Choroid plexus epithelial cell (primary cell): ENCODE results near the gene ANGPTL8.

Experiments used
- DNase-seq: peaks from one replicate; pipeline ENCODE4 v3.0.0-alpha.2; 2010; ENCODE audit warnings: low read depth
- H3K4me3 ChIP-seq: 2 replicates; pipeline ENCODE4 v1.5.1; 2011; ENCODE audit warnings: low read depth, mild to moderate bottlenecking, control low read depth, low read length, moderate library complexity
- CTCF ChIP-seq: conservative IDR thresholded peaks from 2 replicates; pipeline ENCODE4 v1.5.1; 2011; ENCODE audit warnings: low read depth, mild to moderate bottlenecking, control low read depth, inconsistent platforms, low read length, moderate library complexity

The ANGPTL8 gene

GRCh38 chr19:11194656-11195558, 44.5 kb upstream of the ANGPTL8 start:
- H3K4me3 ChIP-seq: peak overlapping the region; percentile 52
- peak; percentile 31 for DNase-seq
- no peak for TF ChIP-seq CTCF

DNA sequence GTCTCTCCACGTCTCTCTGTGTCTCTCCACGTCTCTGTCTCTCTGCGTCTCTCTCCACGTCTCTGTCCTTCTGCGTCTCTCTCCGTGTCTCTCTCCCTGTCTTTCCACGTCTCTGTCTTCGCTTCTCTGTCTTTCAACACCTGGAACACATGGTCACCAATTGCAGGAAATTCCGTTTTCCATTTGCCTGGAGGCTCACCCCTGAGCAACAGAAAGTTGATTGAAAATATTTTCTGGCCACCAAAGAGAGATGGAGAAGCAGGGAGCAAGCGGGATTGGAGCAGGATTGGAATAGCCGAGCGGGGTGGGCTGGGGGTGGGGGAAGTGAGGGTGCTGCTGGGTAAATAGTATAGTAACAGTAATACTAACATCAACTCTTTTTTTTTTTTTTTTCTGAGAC, 43.7 kb upstream of the ANGPTL8 start:
- peak overlapping the region; percentile 52 for H3K4me3 ChIP-seq

GRCh38 chr19:11196406-11197287, 42.8 kb upstream of the ANGPTL8 start:
- peak; percentile 34 for DNase-seq
- H3K4me3 ChIP-seq: peak overlapping the region; percentile 70
- TF ChIP-seq CTCF: no peak

More for the DNA sequence above, 43.7 kb upstream of the ANGPTL8 start:
- no peak for TF ChIP-seq CTCF
- DNase-seq: no peak

GRCh38 chr19:11197291-11198174, 41.9 kb upstream of the ANGPTL8 start, which contains the start of gene KANK2:
KANK2 (minus strand) TSS chr19:11197545; CDS start chr19:11194511, 3,034 bp downstream.
- DNase-seq: peak; percentile 77
- peak within 1 kb of the TSS; percentile 70 for H3K4me3 ChIP-seq
- TF ChIP-seq CTCF: no peak

- no peak for DNase-seq
- TF ChIP-seq CTCF: no peak
- no peak overlapping the region for H3K4me3 ChIP-seq
Observed at GRCh38 chr19:11198175-11198534, 41.3 kb upstream of the ANGPTL8 start.

DNA sequence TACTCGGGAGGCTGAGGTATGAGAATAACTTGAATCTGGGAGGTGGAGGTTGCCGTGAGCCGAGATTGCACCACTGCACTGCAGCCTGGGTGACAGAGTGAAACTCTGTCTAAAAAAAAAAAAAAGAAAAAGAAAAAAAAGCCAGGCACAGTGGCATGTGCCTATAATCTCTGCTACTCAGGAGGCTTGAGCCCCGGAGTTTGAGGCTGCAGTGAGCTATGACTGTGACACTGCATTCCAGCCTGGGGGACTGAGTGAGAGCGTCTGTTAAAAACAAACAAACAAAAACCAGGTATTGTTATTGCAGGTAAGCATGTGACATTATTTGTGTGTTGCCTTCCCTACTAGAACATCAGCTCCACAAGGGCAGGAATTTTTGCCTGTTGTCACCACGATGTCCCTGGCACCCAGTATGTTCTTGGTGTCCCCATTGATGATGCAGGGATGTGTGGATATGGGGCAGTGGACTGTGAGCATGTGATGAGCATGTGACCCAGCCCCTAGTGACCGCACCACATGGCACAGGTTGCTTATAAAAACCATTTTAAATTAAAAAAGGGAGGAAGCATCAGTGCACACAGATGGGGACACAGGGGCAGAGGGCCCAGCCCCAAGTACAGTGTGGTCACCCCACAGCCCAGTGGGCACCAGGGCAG, 40.5 kb upstream of the ANGPTL8 start:
- TF ChIP-seq CTCF: no peak
- DNase-seq: no peak
- H3K4me3 ChIP-seq: no peak overlapping the region
